Iris pigment epithelial cell (primary cell): Measurements from ENCODE around the gene USP17L24.
"Not testable (repeated sequence)": the region's sequence is repeated elsewhere in the genome, so short reads cannot be mapped to it uniquely, and the experiment has no call there.

Experiments used
- DNase-seq: peaks from one replicate; pipeline ENCODE4 v3.0.0-alpha.2; 2011; ENCODE audit warnings: low read depth

The USP17L24 gene, protein sequence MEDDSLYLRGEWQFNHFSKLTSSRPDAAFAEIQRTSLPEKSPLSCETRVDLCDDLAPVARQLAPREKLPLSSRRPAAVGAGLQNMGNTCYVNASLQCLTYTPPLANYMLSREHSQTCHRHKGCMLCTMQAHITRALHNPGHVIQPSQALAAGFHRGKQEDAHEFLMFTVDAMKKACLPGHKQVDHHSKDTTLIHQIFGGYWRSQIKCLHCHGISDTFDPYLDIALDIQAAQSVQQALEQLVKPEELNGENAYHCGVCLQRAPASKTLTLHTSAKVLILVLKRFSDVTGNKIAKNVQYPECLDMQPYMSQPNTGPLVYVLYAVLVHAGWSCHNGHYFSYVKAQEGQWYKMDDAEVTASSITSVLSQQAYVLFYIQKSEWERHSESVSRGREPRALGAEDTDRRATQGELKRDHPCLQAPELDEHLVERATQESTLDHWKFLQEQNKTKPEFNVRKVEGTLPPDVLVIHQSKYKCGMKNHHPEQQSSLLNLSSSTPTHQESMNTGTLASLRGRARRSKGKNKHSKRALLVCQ

GRCh38 chr4:9324865-9325264 lies at the start of gene USP17L24:
Gene USP17L24 (plus strand): TSS chr4:9325165. CDS start chr4:9325165, 0 bp downstream.
- not testable (repeated sequence) for DNase-seq

- not testable (repeated sequence) for DNase-seq
Measured at GRCh38 chr4:9324191-9324590, 774 bp upstream of the USP17L24 start.

DNA sequence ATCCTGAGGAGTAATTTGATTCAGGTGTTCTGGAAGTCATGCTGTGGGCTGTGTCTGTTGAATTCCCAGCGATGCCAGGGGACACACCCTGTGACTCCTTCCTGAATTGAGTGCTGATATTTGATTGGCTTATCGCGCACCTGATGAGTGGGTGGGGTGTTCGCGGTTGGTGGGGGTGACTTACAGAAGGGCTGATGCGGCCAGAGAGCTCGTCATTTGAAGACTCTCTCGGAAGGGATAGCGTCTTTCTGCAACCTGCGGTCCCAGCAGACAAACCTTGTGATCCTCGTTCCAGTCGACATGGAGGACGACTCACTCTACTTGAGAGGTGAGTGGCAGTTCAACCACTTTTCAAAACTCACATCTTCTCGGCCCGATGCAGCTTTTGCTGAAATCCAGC lies 4.6 kb downstream of the USP17L24 start, which contains the start of gene USP17L25:
Gene USP17L25, plus strand, starts transcription at position 301 of the 400 bp plus-strand sequence. Its CDS starts 0 bp downstream, at position 301.
- not testable (repeated sequence) for DNase-seq

DNA sequence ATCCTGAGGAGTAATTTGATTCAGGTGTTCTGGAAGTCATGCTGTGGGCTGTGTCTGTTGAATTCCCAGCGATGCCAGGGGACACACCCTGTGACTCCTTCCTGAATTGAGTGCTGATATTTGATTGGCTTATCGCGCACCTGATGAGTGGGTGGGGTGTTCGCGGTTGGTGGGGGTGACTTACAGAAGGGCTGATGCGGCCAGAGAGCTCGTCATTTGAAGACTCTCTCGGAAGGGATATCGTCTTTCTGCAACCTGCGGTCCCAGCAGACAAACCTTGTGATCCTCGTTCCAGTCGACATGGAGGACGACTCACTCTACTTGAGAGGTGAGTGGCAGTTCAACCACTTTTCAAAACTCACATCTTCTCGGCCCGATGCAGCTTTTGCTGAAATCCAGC lies 9.4 kb downstream of the USP17L24 start, which contains the start of gene USP17L26:
Gene USP17L26, plus strand, starts transcription at position 301 of the 400 bp plus-strand sequence. Its CDS starts 0 bp downstream, at position 301.
- not testable (repeated sequence) for DNase-seq

DNA sequence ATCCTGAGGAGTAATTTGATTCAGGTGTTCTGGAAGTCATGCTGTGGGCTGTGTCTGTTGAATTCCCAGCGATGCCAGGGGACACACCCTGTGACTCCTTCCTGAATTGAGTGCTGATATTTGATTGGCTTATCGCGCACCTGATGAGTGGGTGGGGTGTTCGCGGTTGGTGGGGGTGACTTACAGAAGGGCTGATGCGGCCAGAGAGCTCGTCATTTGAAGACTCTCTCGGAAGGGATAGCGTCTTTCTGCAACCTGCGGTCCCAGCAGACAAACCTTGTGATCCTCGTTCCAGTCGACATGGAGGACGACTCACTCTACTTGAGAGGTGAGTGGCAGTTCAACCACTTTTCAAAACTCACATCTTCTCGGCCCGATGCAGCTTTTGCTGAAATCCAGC lies 14.1 kb downstream of the USP17L24 start, which contains the start of gene USP17L5:
Gene USP17L5, plus strand, starts transcription at position 301 of the 400 bp plus-strand sequence. Its CDS starts 0 bp downstream, at position 301.
- DNase-seq = not testable (repeated sequence)

- not testable (repeated sequence) for DNase-seq
Measured at GRCh38 chr4:9343848-9344247, 18.9 kb downstream of the USP17L24 start, which contains the start of gene USP17L27. Gene USP17L27 (plus strand): TSS chr4:9344148. CDS start chr4:9344148, 0 bp downstream.

GRCh38 chr4:9348593-9348992 lies 23.6 kb downstream of the USP17L24 start, which contains the start of gene USP17L28:
Gene USP17L28 (plus strand): TSS chr4:9348893. CDS start chr4:9348893, 0 bp downstream.
- DNase-seq = not testable (repeated sequence)

- DNase-seq = not testable (repeated sequence)
Measured at GRCh38 chr4:9350866-9351265, 25.9 kb downstream of the USP17L24 start.

DNA sequence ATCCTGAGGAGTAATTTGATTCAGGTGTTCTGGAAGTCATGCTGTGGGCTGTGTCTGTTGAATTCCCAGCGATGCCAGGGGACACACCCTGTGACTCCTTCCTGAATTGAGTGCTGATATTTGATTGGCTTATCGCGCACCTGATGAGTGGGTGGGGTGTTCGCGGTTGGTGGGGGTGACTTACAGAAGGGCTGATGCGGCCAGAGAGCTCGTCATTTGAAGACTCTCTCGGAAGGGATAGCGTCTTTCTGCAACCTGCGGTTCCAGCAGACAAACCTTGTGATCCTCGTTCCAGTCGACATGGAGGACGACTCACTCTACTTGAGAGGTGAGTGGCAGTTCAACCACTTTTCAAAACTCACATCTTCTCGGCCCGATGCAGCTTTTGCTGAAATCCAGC lies 28.4 kb downstream of the USP17L24 start, which contains the start of gene USP17L29:
Gene USP17L29, plus strand, starts transcription at position 301 of the 400 bp plus-strand sequence. Its CDS starts 0 bp downstream, at position 301.
- DNase-seq = not testable (repeated sequence)

DNA sequence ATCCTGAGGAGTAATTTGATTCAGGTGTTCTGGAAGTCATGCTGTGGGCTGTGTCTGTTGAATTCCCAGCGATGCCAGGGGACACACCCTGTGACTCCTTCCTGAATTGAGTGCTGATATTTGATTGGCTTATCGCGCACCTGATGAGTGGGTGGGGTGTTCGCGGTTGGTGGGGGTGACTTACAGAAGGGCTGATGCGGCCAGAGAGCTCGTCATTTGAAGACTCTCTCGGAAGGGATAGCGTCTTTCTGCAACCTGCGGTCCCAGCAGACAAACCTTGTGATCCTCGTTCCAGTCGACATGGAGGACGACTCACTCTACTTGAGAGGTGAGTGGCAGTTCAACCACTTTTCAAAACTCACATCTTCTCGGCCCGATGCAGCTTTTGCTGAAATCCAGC lies 37.9 kb downstream of the USP17L24 start, which contains the start of gene USP17L30:
Gene USP17L30, plus strand, starts transcription at position 301 of the 400 bp plus-strand sequence. Its CDS starts 0 bp downstream, at position 301.
- DNase-seq = not testable (repeated sequence)
